ENCODE measurements around the gene ANAPC7. TPM values are rescaled to one million over a fixed set of nuclear protein-coding genes. Genes with fewer than 3 reads are reported as not detected.
A peak's percentile ranks its signal among the peaks of the same experiment; 100 is the strongest.

The ANAPC7 gene
- total and polyA plus RNA-seq, 5 donors = 30.7 to 34.5 (median 31.9) TPM

DNA sequence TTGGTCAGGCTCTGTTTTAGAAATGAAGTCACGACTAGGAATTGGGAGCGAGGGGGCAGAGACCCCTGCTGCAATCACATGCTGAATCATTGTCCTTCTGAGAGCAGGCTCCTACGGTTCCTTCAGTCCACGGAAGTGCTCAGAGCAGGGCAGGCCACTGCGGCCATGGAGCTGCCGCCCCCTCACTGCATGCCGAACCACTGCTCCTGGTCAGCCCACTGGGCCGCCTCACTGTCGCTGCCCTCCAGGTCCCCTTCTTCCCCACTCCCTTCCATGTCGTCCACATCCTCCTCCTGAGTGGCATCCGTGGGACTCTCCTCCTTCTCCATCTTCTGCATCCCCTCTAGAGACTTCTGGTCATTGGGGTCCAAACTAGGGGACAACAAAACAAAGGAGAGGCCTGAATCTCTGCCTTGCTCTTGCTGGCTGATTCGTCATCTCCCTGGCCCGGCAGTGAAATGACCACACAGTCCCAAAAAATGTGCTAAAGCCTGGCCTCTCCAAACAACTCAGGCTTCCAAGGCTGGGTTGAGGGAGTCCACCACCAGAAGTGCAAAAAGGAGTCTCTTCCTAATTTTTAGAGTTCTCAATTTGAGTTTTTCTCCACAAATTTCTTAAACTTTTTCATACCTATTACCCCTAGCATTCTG, 29.4 kb downstream of the ANAPC7 start:
- Histone ChIP-seq H3K4me1 (ENCODE audit: control insufficient read depth, insufficient read depth, low read length) (no peaks in the 10 kb centered on the region), H3K27me3 (ENCODE audit: control insufficient read depth, insufficient read depth) (no peaks in the 10 kb centered on the region), H3K9me3 (ENCODE audit: control insufficient read depth, low read length) (no peaks in the 10 kb centered on the region), H3K4me3 (ENCODE audit: low read length) (no peak overlapping the region), H3K27ac (ENCODE audit: low read length) (no peak overlapping the region)
- 82% methylated on average over 13 of the region's 13 CpGs for WGBS
- DNase-seq = no peak
- ATAC-seq = peak in 1 of 2 donors; percentile 4
- intact Hi-C loops (cut with DNase I) = no loop called here

GRCh38 chr12:110373425-110373824, 30.1 kb downstream of the ANAPC7 start:
- no peak overlapping the region for H3K4me3 ChIP-seq (ENCODE audit: low read length)
- no peaks in the 10 kb centered on the region for H3K9me3 ChIP-seq (ENCODE audit: control insufficient read depth, low read length)
- no peaks in the 10 kb centered on the region for H3K4me1 ChIP-seq (ENCODE audit: control insufficient read depth, insufficient read depth, low read length)
- H3K27me3 ChIP-seq (ENCODE audit: control insufficient read depth, insufficient read depth) = no peaks in the 10 kb centered on the region
- no peak for DNase-seq
- ATAC-seq = no peak
- no peak overlapping the region for H3K27ac ChIP-seq (ENCODE audit: low read length)
- intact Hi-C loops (cut with DNase I) = no loop called here
- 29% methylated on average over 2 of the region's 2 CpGs for WGBS

DNA sequence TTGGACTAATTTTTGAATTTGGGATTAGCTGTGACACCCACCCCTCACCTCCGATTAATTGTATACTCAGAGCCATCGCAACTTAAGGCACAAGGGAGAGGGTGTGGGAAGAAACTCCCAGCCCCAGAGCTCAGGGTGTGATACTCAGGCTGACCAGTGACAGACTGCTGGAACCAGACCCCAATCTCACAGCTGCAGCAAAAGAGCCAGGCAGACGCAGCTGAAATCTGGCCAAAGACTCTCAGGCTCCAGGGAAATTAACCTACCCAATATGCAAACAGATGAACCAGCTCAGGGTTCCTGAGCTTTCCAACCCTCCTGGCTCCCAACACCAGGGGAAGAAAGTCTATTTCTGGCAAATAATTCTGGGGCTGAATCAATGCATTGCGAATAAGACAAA, 30.5 kb downstream of the ANAPC7 start:
- Histone ChIP-seq H3K4me1 (ENCODE audit: control insufficient read depth, insufficient read depth, low read length) (no peaks in the 10 kb centered on the region), H3K9me3 (ENCODE audit: control insufficient read depth, low read length) (no peaks in the 10 kb centered on the region), H3K27ac (ENCODE audit: low read length) (no peak overlapping the region), H3K4me3 (ENCODE audit: low read length) (no peak overlapping the region), H3K27me3 (ENCODE audit: control insufficient read depth, insufficient read depth) (no peaks in the 10 kb centered on the region)
- WGBS = 34% methylated on average over 4 of the region's 4 CpGs
- peak; percentile 62 to 66 for ATAC-seq
- intact Hi-C loops (cut with DNase I) = no loop called here
- peak; percentile 40 to 84 (median 76) for DNase-seq

GRCh38 chr12:110372056-110372425, 31.5 kb downstream of the ANAPC7 start:
- no peaks in the 10 kb centered on the region for H3K9me3 ChIP-seq (ENCODE audit: control insufficient read depth, low read length)
- WGBS = 84% methylated on average over 7 of the region's 7 CpGs
- H3K27me3 ChIP-seq (ENCODE audit: control insufficient read depth, insufficient read depth) = no peaks in the 10 kb centered on the region
- DNase-seq = no peak
- intact Hi-C loops (cut with DNase I) = no loop called here
- no peaks in the 10 kb centered on the region for H3K4me1 ChIP-seq (ENCODE audit: control insufficient read depth, insufficient read depth, low read length)
- no peak overlapping the region for H3K27ac ChIP-seq (ENCODE audit: low read length)
- ATAC-seq = peak in 1 of 2 donors; percentile 4
- no peak overlapping the region for H3K4me3 ChIP-seq (ENCODE audit: low read length)

GRCh38 chr12:110371408-110372055, 32.0 kb downstream of the ANAPC7 start:
- Histone ChIP-seq H3K9me3 (ENCODE audit: control insufficient read depth, low read length) (no peaks in the 10 kb centered on the region), H3K27me3 (ENCODE audit: control insufficient read depth, insufficient read depth) (no peaks in the 10 kb centered on the region), H3K4me3 (ENCODE audit: low read length) (no peak overlapping the region), H3K27ac (ENCODE audit: low read length) (no peak overlapping the region), H3K4me1 (ENCODE audit: control insufficient read depth, insufficient read depth, low read length) (no peaks in the 10 kb centered on the region)
- 61% methylated on average over 13 of the region's 13 CpGs for WGBS
- intact Hi-C loops (cut with DNase I) = no loop called here
- DNase-seq (no peak), ATAC-seq (peak; percentile 5 to 21)

DNA sequence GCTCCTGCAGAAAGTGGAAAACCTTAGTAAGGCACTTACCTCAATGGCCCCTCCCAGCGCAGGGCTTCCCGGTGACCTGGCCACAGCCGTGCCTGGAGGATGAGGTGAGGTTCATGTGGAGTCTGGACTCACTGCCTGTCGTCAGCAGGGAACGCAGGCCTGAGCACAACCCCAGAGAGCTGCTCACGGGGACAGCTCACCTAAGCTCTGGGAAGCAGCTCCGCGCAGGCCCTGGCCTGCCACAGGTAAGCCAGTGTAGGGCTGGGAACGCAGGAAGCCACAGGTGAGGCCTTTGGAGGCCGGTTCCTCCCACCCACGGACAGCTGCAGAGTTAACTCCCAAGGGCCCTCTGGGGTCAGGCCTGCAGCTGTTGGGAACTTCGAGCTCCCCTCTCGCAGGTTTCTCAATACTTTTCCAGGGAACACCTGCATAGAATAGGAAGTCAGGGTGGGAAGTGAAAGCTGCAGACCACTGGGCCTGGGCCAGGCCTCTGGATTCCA, 32.7 kb downstream of the ANAPC7 start:
- H3K4me1 ChIP-seq (ENCODE audit: control insufficient read depth, insufficient read depth, low read length) = no peaks in the 10 kb centered on the region
- no peak overlapping the region for H3K4me3 ChIP-seq (ENCODE audit: low read length)
- no peak overlapping the region for H3K27ac ChIP-seq (ENCODE audit: low read length)
- DNase-seq (no peak), ATAC-seq (no peak)
- intact Hi-C loops (cut with DNase I) = no loop called here
- WGBS = 82% methylated on average over 13 of the region's 13 CpGs
- H3K27me3 ChIP-seq (ENCODE audit: control insufficient read depth, insufficient read depth) = no peaks in the 10 kb centered on the region
- H3K9me3 ChIP-seq (ENCODE audit: control insufficient read depth, low read length) = no peaks in the 10 kb centered on the region

DNA sequence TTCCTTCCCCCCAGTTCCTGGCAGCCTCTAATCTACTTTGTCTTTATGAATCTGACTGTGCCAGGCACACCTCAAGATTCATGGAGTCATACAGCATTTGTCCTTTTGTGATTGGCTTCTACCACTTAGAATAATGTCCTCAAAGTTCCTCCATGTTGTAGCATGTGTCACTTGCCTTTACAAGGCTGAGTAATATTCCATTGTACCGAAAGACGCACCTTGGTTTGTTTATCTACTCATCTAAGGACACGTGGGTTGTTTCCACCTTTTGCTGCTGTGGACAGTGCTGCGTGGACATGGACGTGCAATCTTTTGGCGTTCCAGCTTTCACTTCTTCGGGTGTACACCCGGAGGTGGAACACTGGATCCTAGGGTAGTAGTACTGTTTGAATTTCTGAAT, 33.5 kb downstream of the ANAPC7 start:
- intact Hi-C loops (cut with DNase I) = no loop called here
- DNase-seq (no peak), ATAC-seq (no peak)
- Histone ChIP-seq H3K4me1 (ENCODE audit: control insufficient read depth, insufficient read depth, low read length) (no peaks in the 10 kb centered on the region), H3K27ac (ENCODE audit: low read length) (no peak overlapping the region), H3K9me3 (ENCODE audit: control insufficient read depth, low read length) (no peaks in the 10 kb centered on the region), H3K27me3 (ENCODE audit: control insufficient read depth, insufficient read depth) (no peaks in the 10 kb centered on the region), H3K4me3 (ENCODE audit: low read length) (no peak overlapping the region)
- 95% methylated on average over 8 of the region's 8 CpGs for WGBS

DNA sequence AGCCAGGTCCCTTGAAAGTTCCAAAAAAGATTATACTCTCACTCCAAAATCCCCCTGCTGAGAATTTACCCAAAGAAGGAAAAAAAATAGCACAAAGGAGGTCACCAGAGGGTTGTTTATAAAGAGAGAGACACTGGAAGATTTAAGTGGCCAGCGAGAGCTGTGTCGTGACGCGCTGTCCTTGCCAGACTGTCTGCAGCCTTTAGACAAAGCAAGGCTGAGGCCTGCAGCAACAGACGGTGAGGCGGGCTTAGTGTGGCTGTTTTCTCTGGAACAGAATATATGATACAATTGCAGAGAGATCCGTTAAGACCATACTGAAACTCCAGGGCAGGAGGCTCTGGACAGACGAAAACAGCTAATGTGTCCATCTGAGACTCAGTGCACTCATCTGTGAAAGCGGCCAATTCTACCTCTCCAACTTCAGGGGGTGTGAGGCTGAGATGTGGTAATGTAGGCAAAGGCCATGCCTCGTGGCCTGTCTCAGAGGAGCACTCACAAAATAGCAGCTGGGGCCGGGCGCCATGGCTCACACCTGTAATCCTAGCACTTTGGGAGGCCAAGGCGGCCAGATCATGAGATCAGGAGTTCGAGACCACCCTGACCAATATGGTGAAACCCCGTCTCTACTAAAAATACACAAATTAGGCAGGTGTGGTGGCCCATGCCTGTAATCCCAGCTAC, 36.2 kb downstream of the ANAPC7 start:
- WGBS = 67% methylated on average over 15 of the region's 15 CpGs
- Histone ChIP-seq H3K27ac (ENCODE audit: low read length) (no peak overlapping the region), H3K27me3 (ENCODE audit: control insufficient read depth, insufficient read depth) (no peaks in the 10 kb centered on the region), H3K9me3 (ENCODE audit: control insufficient read depth, low read length) (no peaks in the 10 kb centered on the region), H3K4me3 (ENCODE audit: low read length) (no peak overlapping the region), H3K4me1 (ENCODE audit: control insufficient read depth, insufficient read depth, low read length) (no peaks in the 10 kb centered on the region)
- DNase-seq (peak in 1 of 3 donors; percentile 72), ATAC-seq (peak; percentile 22 to 26)
- intact Hi-C loops (cut with DNase I) = no loop called here

- intact Hi-C loops (cut with DNase I) = no loop called here
- Histone ChIP-seq H3K9me3 (ENCODE audit: control insufficient read depth, low read length) (no peaks in the 10 kb centered on the region), H3K27me3 (ENCODE audit: control insufficient read depth, insufficient read depth) (no peaks in the 10 kb centered on the region), H3K4me1 (ENCODE audit: control insufficient read depth, insufficient read depth, low read length) (no peaks in the 10 kb centered on the region), H3K27ac (ENCODE audit: low read length) (no peak overlapping the region), H3K4me3 (ENCODE audit: low read length) (no peak overlapping the region)
- WGBS = 64% methylated on average over 13 of the region's 13 CpGs
- DNase-seq (no peak), ATAC-seq (peak in 1 of 2 donors; percentile 25)
Measured at GRCh38 chr12:110366321-110367142, 37.0 kb downstream of the ANAPC7 start.

DNA sequence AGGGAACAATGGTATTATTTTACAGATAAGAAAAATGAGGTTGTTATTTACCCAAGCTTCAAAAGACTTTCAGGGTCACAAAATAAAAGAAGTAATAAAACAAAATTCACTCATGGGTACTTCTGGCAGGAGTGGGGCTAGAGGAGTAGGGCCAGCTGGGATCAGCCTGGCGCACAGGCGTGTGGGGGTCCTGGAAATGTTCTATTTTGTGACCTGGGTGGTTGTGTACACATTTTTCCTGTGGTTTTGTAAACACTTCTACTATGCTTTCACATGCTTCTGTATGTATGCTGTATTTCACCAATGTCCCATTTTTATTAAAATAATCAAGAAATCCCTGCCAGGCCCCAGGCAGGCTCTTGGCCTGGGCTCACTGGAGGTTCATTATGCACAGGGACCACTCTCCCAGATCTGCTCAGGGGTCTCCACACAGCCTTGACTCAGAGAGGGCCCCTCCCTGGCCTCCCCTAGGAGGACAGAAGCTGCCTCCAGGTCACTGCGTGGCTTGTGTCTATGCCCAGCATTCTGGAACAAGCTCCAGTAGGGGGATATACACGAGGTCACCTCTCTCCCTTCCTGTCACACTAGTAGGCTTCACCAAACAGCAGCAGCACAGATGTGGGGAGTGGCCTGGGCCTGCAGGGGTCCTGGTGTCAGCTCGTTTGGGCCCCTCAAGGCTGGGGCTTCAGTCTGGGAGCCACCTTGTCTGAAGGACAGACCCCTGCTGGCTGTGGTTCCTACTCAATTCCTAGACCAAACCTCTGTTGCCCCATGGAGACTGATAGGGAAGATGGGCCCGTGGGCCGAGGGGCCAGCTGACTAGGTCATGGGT, 37.8 kb downstream of the ANAPC7 start:
- ATAC-seq (no peak), DNase-seq (no peak)
- WGBS = 79% methylated on average over 7 of the region's 7 CpGs
- Histone ChIP-seq H3K4me1 (ENCODE audit: control insufficient read depth, insufficient read depth, low read length) (no peaks in the 10 kb centered on the region), H3K4me3 (ENCODE audit: low read length) (no peak overlapping the region), H3K27me3 (ENCODE audit: control insufficient read depth, insufficient read depth) (no peaks in the 10 kb centered on the region), H3K27ac (ENCODE audit: low read length) (no peak overlapping the region), H3K9me3 (ENCODE audit: control insufficient read depth, low read length) (no peaks in the 10 kb centered on the region)
- intact Hi-C loops (cut with DNase I) = no loop called here

All from right cardiac atrium (tissue), 5 donors.